Effector memory CD8-positive, alpha-beta T cell (primary cell): ENCODE measurements around the gene CSF3.

Experiments used
- ATAC-seq: fragments of 150-1000 bp; cut with Tn5 transposase; replicated peaks from 2 replicates; pipeline ENCODE4 v1.10.0; 2021; ENCODE audit warnings: mild to moderate bottlenecking, moderate library complexity
- DNase-seq, 3 experiments: peaks; one replicate each; pipeline ENCODE4 v3.0.0; 2021
- H3K27ac Mint-ChIP-seq, 2 donors: one replicate each; pipeline ENCODE4 v1.8.0; 2022; ENCODE audit warnings: mild to moderate bottlenecking in 2 of 2, mixed read lengths in 2 of 2, moderate library complexity in 2 of 2
- H3K27me3 Mint-ChIP-seq, 2 donors: one replicate each; pipeline ENCODE4 v1.8.0; 2022; ENCODE audit warnings: mixed read lengths in 2 of 2
- H3K36me3 Mint-ChIP-seq: one replicate; pipeline ENCODE4 v1.8.0; 2022; ENCODE audit warnings: mild to moderate bottlenecking, moderate library complexity, mixed read lengths; ENCODE audit not compliant: insufficient read depth
- H3K4me1 Mint-ChIP-seq, 2 donors: one replicate each; pipeline ENCODE4 v1.8.0; 2022; ENCODE audit warnings: low read depth in 2 of 2, mixed read lengths in 2 of 2
- H3K4me3 Mint-ChIP-seq, 2 donors: one replicate each; pipeline ENCODE4 v1.8.0; 2022; ENCODE audit warnings: mild to moderate bottlenecking in 2 of 2, mixed read lengths in 2 of 2, moderate library complexity in 2 of 2
- H3K9me3 Mint-ChIP-seq, 2 donors: one replicate each; pipeline ENCODE4 v1.8.0; 2022; ENCODE audit warnings: mixed read lengths in 2 of 2
- total RNA-seq, 9 experiments: gene quantifications; one replicate each; lab custom pipeline; 2026; lab: John Stamatoyannopoulos, UW

Gene CSF3
- total RNA-seq = 0 to 0.06 (median 0) reads per million in 9 experiments

GRCh38 chr17:40015005-40015997 is at the start of gene CSF3:
Gene CSF3, plus strand, starts transcription at chr17:40015440. Its CDS starts 35 bp downstream, at chr17:40015475.
- H3K9me3 Mint-ChIP-seq = no peaks in the 10 kb centered on the region
- H3K4me3 Mint-ChIP-seq = no peak within 1 kb of the TSS
- peaks cover 8 to 16% of the 10 kb centered on the region in 2 donors for H3K27me3 Mint-ChIP-seq
- ATAC-seq = no peak
- H3K27ac Mint-ChIP-seq = peak within 1 kb of the TSS in 1 of 2 donors; percentile 29
- DNase-seq = no peak
- H3K36me3 Mint-ChIP-seq = peaks cover 10% of the 10 kb centered on the region
- peaks cover 6% of the 10 kb centered on the region in 2 donors for H3K4me1 Mint-ChIP-seq

DNA sequence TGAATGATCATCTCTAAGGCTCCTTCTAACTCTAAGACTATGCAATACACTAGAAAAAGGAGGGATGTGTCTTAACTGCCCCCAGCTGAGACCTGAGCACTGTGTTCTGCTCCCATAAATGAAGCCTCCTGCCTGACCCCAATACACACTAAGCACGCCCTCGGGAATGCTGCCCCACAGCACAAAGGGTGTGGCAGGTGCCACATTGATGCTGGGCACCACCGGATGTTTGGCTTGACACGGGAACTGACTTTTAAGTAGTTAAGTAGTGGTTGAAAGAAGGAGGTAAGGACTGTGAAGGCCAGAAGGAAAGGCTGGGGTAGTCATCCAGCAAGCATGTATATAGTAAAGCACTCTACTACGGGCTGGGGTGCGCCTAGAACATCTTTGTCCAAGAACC is 48.5 kb upstream of the CSF3 start:
- Mint-ChIP-seq H3K4me1 (peaks cover 19 to 23% of the 10 kb centered on the region in 2 donors), H3K4me3 (peak overlapping the region in 1 of 2 donors; percentile 25), H3K27ac (no peak overlapping the region), H3K36me3 (peaks cover 3% of the 10 kb centered on the region), H3K27me3 (peaks cover 15 to 42% of the 10 kb centered on the region in 2 donors), H3K9me3 (no peaks in the 10 kb centered on the region)
- ATAC-seq = no peak
- no peak for DNase-seq

DNA sequence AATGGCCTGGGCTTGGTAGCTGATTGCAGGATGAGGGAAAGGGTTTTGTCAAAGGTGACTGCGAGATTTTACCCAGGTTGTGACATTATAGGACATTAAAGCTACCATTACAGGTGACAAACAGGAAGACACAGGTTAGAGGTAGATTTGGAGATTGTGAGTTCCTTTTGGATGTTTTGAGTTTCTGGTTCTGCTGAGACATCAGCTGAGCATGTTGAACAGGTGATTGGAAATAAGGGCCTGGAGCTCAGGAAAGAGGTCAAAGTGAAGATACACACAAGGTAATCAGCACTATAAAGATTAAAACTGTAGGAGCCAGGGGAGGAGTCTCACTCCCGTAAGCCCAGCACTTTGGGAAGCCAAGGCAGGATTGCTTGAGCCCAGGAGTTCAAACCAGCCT is 46.5 kb upstream of the CSF3 start:
- Mint-ChIP-seq H3K4me3 (no peak overlapping the region), H3K27ac (peak overlapping the region in 1 of 2 donors; percentile 46), H3K4me1 (peaks cover 9 to 15% of the 10 kb centered on the region in 2 donors), H3K9me3 (no peaks in the 10 kb centered on the region), H3K27me3 (peaks cover 17 to 51% of the 10 kb centered on the region in 2 donors), H3K36me3 (peaks cover 3% of the 10 kb centered on the region)
- ATAC-seq = no peak
- DNase-seq = no peak

- ATAC-seq = no peak
Observed at GRCh38 chr17:39969375-39969774, 45.9 kb upstream of the CSF3 start.

DNA sequence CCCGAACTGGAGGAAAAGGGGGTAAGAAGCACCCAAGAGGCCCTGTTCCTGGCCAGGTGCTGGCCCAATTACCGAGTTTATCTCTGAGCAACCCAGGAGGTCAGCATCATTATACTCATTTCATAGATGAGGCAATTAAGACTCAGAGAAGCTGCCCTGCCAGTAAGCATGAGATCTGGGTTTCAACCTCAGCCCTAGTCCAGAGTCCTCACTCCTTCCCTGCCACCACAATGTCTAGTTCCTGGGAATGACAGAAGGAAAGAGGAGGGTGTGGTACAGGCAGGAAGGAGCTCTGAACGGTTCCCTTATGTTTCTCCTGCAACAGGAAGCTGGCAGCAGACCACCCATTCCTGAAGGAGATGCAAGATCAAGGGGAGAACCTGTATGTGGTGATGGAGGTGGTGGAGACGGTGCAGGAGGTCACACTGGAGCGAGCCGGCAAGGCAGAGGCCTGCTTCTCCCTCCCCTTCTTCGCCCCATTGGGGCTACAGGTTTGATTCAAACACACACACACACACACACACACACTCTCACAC is 45.0 kb upstream of the CSF3 start:
- H3K9me3 Mint-ChIP-seq = no peaks in the 10 kb centered on the region
- H3K4me3 Mint-ChIP-seq = no peak overlapping the region
- H3K36me3 Mint-ChIP-seq = no peaks in the 10 kb centered on the region
- peaks cover 24 to 57% of the 10 kb centered on the region in 2 donors for H3K27me3 Mint-ChIP-seq
- ATAC-seq = no peak
- no peak for DNase-seq
- H3K27ac Mint-ChIP-seq = no peak overlapping the region
- peaks cover 6 to 7% of the 10 kb centered on the region in 2 donors for H3K4me1 Mint-ChIP-seq

More at GRCh38 chr17:39969375-39969774, 45.9 kb upstream of the CSF3 start:
- H3K4me1 Mint-ChIP-seq = peaks cover 6 to 11% of the 10 kb centered on the region in 2 donors
- no peaks in the 10 kb centered on the region for H3K9me3 Mint-ChIP-seq
- peak overlapping the region in 1 of 2 donors; percentile 46 for H3K27ac Mint-ChIP-seq
- no peak overlapping the region for H3K4me3 Mint-ChIP-seq
- H3K27me3 Mint-ChIP-seq = peaks cover 23 to 54% of the 10 kb centered on the region in 2 donors
- no peak for DNase-seq
- peaks cover 3% of the 10 kb centered on the region for H3K36me3 Mint-ChIP-seq

- H3K36me3 Mint-ChIP-seq = no peaks in the 10 kb centered on the region
- ATAC-seq (no peak), DNase-seq (no peak)
- peaks cover 24 to 63% of the 10 kb centered on the region in 2 donors for H3K27me3 Mint-ChIP-seq
- H3K4me3 Mint-ChIP-seq = no peak overlapping the region
- no peak overlapping the region for H3K27ac Mint-ChIP-seq
- no peaks in the 10 kb centered on the region for H3K9me3 Mint-ChIP-seq
- H3K4me1 Mint-ChIP-seq = peaks cover 6 to 7% of the 10 kb centered on the region in 2 donors
Observed at GRCh38 chr17:39971076-39971603, 44.1 kb upstream of the CSF3 start.

DNA sequence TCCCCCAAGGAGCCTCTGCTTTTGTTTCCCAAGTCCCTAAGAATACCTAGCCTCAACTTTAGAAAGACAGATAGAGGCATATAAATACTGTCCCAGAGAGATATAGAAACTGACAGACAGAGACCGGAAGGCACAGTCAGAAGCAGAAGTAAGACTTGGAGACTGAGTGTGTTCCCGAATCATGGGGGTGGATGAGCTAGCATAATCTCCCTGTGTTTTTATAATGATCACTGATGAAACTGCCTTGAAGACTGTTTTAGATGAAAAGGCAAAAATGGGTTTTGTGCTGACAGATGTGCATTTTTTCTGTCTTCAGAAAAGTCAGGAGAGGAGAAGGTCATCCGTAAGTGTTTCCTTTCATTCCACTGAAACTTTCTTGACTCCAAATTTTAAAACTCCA is 43.0 kb upstream of the CSF3 start:
- Mint-ChIP-seq H3K9me3 (no peaks in the 10 kb centered on the region), H3K4me1 (no peaks in the 10 kb centered on the region), H3K27me3 (peaks cover 24 to 63% of the 10 kb centered on the region in 2 donors), H3K36me3 (no peaks in the 10 kb centered on the region), H3K27ac (no peak overlapping the region), H3K4me3 (no peak overlapping the region)
- ATAC-seq (no peak), DNase-seq (no peak)

DNA sequence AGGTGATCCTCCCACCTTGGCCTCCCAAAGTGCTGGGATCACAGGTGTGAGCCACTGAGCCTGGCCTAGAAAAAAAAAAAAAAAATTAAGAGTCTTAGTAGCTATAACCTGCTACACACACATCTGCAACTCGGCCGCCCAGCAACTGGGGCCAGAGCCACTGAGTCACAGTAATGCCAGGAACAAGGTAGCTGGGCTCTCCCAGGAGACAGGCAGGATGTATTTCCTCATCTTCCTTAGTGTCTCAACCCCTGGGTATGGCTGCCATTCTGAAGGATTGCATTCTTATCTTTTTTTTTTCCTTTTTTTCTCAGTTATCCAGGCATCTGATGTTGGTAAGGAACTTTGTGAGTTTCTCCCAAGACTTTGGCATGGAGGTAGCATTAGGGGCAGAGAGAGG is 41.7 kb upstream of the CSF3 start:
- no peak for DNase-seq

GRCh38 chr17:39974433-39974832 is 40.8 kb upstream of the CSF3 start:
- Mint-ChIP-seq H3K9me3 (no peaks in the 10 kb centered on the region), H3K27me3 (peaks cover 16 to 50% of the 10 kb centered on the region in 2 donors), H3K4me1 (peaks cover 0 to 4% of the 10 kb centered on the region in 2 donors), H3K4me3 (no peak overlapping the region), H3K27ac (no peak overlapping the region), H3K36me3 (no peaks in the 10 kb centered on the region)
- no peak for ATAC-seq
- no peak for DNase-seq

More for the DNA sequence above, 41.7 kb upstream of the CSF3 start:
- Mint-ChIP-seq H3K27ac (no peak overlapping the region), H3K27me3 (peaks cover 24 to 60% of the 10 kb centered on the region in 2 donors), H3K36me3 (no peaks in the 10 kb centered on the region), H3K4me3 (no peak overlapping the region), H3K9me3 (no peaks in the 10 kb centered on the region), H3K4me1 (no peaks in the 10 kb centered on the region)
- ATAC-seq = no peak

- H3K4me3 Mint-ChIP-seq = no peak overlapping the region
- H3K4me1 Mint-ChIP-seq = peaks cover 8 to 13% of the 10 kb centered on the region in 2 donors
- no peak overlapping the region for H3K27ac Mint-ChIP-seq
- H3K9me3 Mint-ChIP-seq = no peaks in the 10 kb centered on the region
- peaks cover 9 to 36% of the 10 kb centered on the region in 2 donors for H3K27me3 Mint-ChIP-seq
- peaks cover 12% of the 10 kb centered on the region for H3K36me3 Mint-ChIP-seq
- DNase-seq = no peak
- ATAC-seq = no peak
Observed at GRCh38 chr17:39975801-39976200, 39.4 kb upstream of the CSF3 start.

GRCh38 chr17:39979016-39979670 is 36.1 kb upstream of the CSF3 start:
- H3K9me3 Mint-ChIP-seq = no peaks in the 10 kb centered on the region
- peaks cover 3 to 11% of the 10 kb centered on the region in 2 donors for H3K27me3 Mint-ChIP-seq
- H3K36me3 Mint-ChIP-seq = peaks cover 29% of the 10 kb centered on the region
- H3K27ac Mint-ChIP-seq = no peak overlapping the region
- H3K4me3 Mint-ChIP-seq = no peak overlapping the region
- DNase-seq = no peak
- ATAC-seq = no peak
- peaks cover 21 to 36% of the 10 kb centered on the region in 2 donors for H3K4me1 Mint-ChIP-seq

- peak overlapping the region; percentile 92 to 98 for H3K27ac Mint-ChIP-seq
- DNase-seq (no peak), ATAC-seq (peak; percentile 8)
- peaks cover 25 to 36% of the 10 kb centered on the region in 2 donors for H3K4me1 Mint-ChIP-seq
- peaks cover 0 to 6% of the 10 kb centered on the region in 2 donors for H3K27me3 Mint-ChIP-seq
- H3K4me3 Mint-ChIP-seq = peak overlapping the region; percentile 89 to 96
- no peaks in the 10 kb centered on the region for H3K9me3 Mint-ChIP-seq
- H3K36me3 Mint-ChIP-seq = peaks cover 36% of the 10 kb centered on the region
Observed at GRCh38 chr17:39979893-39980350, 35.3 kb upstream of the CSF3 start.
